Endothelial cell of umbilical vein (primary cell): ENCODE data around the gene AIF1.

Experiments used
- EZH2 ChIP-seq: IDR thresholded peaks from 2 replicates; pipeline ENCODE4 v1.6.1; 2012; ENCODE audit warnings: borderline replicate concordance, low read depth, mild to moderate bottlenecking, moderate library complexity, low read length, inconsistent platforms; ENCODE audit not compliant: severe bottlenecking
- MYC ChIP-seq: IDR thresholded peaks from one replicate; pipeline ENCODE4 v1.6.1; 2011; ENCODE audit warnings: mild to moderate bottlenecking, low read depth, low read length
- POLR2AphosphoS5 ChIP-seq: IDR thresholded peaks from 2 replicates; pipeline ENCODE4 v1.6.1; 2012; ENCODE audit warnings: low read depth, mild to moderate bottlenecking, control low read depth, low read length, moderate library complexity; ENCODE audit not compliant: insufficient read depth
- TF ChIP-seq, protein P1 (sequence below), 2 donors: IDR thresholded peaks; 1 replicate in 1 of 2; 2 replicates in 1 of 2; pipeline ENCODE4 v1.5.1; 2011; ENCODE audit warnings: low read length in 2 of 2, mild to moderate bottlenecking in 2 of 2, moderate library complexity in 2 of 2, control low read depth in 1 of 2, inconsistent platforms in 1 of 2, low read depth in 1 of 2; ENCODE audit not compliant: insufficient read depth in 1 of 2; ENCODE audit errors: extremely low read depth in 1 of 2

DNA sequence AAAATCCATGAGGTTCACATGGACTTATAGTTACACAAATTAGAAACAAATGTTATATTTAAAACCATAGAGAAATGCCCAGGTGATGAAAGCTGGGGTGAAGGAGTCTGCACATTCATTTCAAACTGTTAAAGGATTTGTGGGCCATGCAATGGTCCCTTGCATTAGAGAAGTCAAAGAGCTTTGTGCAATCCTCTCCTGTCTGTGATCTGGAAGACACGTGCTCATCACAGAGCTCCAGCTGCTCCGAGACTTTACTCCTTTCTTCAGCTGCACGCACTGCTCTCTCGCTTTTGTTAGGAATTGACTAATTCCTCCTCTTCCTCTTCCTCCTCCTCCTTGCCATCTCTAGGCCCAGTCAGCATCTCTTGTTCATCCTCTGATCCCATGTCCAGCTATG is 4.1 kb upstream of the AIF1 start:
- TF ChIP-seq, protein P1, sequence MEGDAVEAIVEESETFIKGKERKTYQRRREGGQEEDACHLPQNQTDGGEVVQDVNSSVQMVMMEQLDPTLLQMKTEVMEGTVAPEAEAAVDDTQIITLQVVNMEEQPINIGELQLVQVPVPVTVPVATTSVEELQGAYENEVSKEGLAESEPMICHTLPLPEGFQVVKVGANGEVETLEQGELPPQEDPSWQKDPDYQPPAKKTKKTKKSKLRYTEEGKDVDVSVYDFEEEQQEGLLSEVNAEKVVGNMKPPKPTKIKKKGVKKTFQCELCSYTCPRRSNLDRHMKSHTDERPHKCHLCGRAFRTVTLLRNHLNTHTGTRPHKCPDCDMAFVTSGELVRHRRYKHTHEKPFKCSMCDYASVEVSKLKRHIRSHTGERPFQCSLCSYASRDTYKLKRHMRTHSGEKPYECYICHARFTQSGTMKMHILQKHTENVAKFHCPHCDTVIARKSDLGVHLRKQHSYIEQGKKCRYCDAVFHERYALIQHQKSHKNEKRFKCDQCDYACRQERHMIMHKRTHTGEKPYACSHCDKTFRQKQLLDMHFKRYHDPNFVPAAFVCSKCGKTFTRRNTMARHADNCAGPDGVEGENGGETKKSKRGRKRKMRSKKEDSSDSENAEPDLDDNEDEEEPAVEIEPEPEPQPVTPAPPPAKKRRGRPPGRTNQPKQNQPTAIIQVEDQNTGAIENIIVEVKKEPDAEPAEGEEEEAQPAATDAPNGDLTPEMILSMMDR (IDR thresholded peaks at IDR 0.05; ENCODE audit: extremely low read depth in 1 of 2, insufficient read depth in 1 of 2, low read depth in 1 of 2, low read length in 2 of 2): no peak
- no peak for TF ChIP-seq POLR2AphosphoS5
- TF ChIP-seq EZH2: no peak
- TF ChIP-seq MYC: no peak
